Measurements from ENCODE around the gene USP34.

GRCh38 chr2:61448229-61448628, 22.7 kb downstream of the USP34 start:
- TF ChIP-seq POLR2A (IDR thresholded peaks at IDR 0.05) (no peak), EP300 (IDR thresholded peaks at IDR 0.05) (no peak)
- TF ChIP-seq, protein P1, sequence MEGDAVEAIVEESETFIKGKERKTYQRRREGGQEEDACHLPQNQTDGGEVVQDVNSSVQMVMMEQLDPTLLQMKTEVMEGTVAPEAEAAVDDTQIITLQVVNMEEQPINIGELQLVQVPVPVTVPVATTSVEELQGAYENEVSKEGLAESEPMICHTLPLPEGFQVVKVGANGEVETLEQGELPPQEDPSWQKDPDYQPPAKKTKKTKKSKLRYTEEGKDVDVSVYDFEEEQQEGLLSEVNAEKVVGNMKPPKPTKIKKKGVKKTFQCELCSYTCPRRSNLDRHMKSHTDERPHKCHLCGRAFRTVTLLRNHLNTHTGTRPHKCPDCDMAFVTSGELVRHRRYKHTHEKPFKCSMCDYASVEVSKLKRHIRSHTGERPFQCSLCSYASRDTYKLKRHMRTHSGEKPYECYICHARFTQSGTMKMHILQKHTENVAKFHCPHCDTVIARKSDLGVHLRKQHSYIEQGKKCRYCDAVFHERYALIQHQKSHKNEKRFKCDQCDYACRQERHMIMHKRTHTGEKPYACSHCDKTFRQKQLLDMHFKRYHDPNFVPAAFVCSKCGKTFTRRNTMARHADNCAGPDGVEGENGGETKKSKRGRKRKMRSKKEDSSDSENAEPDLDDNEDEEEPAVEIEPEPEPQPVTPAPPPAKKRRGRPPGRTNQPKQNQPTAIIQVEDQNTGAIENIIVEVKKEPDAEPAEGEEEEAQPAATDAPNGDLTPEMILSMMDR (IDR thresholded peaks at IDR 0.05): no peak

Measured in ovary (tissue), 3 donors.